HG03575 (cell line): ENCODE data around the gene PLPPR5.
"Not testable (repeated sequence)": the region's sequence is repeated elsewhere in the genome, so short reads cannot be mapped to it uniquely, and the experiment has no call there.

Experiments used
- ATAC-seq: cut with Tn5 transposase; IDR thresholded peaks from one replicate; pipeline ENCODE4 v1.9.1; 2021; ENCODE audit not compliant: unreplicated experiment, insufficient number of reproducible peaks, low FRiP score; ENCODE audit errors: extremely low read depth

PLPPR5 gene, protein sequence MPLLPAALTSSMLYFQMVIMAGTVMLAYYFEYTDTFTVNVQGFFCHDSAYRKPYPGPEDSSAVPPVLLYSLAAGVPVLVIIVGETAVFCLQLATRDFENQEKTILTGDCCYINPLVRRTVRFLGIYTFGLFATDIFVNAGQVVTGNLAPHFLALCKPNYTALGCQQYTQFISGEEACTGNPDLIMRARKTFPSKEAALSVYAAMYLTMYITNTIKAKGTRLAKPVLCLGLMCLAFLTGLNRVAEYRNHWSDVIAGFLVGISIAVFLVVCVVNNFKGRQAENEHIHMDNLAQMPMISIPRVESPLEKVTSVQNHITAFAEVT

DNA sequence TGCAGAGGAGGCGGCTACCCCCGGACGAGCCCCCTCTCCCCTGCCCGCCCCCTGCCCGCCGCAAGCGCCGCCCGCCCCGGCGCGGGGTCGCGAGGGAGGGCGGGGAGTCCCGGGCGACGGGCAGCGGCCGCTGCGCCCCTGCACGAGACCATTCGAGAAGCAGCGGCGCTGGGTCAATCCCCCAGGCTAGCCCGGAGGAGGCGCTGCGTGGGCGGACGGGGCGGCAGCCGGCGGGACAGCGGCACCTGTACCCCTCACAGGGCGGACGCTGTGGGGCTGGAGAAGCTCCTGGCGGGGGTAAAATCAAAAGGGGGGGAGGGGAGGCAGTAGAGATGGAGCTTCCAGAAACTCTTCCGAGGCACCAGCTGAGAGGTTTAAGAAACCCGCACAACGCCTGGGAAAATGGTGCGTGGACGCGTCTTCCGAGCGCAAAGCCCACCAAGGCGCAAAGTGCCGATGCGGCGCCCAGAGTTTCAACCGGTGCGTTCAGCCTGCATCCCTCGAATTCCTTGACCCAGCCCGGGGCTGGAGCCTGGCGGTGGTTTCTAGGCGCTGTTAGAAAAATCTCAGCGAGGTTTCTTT lies at the start of gene PLPPR5:
Gene PLPPR5 (minus strand): TSS at position 1 of the 582 bp plus-strand sequence. CDS start 190 bp downstream, outside the sequence.
- no peak for ATAC-seq

DNA sequence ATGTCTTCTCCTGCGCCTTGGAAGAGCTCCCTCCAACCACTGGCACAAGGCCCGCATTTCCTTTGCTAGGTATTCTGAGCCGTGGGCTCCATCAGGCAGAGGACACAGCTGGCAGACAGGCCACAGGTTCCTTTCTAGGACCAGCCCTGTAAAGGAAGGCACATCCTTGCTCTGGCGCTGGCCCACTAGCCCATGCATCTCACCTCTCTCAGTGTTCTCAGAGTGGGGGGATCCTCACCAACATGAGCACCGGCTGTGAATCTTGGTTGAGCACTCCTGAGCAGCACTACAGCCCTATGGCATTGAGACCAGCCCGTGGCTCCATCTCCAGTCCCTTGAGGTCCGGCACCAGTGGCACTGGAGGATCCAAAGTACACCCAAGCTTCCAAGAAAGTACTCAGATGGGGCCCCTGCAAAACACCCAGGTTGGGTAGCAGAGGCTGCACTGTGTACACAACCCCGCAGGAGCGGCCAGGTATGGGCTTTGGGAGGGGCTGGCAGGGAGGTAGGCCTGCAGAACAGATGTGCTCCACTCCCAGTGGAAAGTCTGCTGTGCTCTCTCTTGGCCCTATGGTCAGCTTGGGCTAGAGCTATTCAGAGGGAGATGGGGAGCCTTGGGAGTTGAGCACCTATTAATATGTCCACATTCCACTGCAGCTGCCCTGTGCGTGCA lies 47.1 kb upstream of the PLPPR5 start:
- ATAC-seq, result no peak

DNA sequence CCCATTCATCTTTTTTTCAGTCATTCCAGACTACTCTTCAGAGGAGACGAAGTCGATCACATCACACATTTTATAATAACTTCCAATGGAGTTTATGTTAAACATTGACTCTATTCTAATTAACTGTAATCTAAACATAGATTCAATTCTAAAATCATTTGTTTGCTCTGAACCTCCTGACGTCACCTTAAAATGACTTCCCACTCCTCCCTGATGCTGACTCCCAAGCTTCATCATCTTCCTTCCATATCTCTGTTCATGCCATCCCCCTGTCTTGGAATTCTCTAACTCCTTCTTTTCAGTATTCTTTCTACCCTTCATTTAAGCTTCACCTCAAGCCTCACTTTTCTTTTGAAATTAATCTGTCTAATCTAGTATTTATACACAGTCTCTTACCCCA lies 45.1 kb upstream of the PLPPR5 start:
- ATAC-seq, result no peak

DNA sequence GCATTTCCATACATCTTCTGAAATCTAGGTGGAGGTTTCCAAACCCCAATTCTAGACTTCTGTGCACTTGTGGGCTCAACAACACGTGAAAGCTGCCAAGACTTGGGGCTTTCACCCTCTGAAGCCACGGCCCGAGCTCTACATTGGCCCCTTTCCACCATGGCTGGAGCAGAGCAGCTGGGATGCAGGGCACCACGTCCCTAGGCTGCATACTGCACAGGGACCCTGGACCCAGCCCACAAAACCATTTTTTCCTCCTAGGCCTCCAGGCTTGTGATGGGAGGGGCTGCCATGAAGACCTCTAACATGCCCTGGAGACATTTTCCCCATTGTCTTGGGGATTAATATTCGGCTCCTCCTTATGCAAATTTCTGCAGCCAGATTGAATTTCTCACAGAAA lies 32.1 kb upstream of the PLPPR5 start:
- not testable (repeated sequence) for ATAC-seq

DNA sequence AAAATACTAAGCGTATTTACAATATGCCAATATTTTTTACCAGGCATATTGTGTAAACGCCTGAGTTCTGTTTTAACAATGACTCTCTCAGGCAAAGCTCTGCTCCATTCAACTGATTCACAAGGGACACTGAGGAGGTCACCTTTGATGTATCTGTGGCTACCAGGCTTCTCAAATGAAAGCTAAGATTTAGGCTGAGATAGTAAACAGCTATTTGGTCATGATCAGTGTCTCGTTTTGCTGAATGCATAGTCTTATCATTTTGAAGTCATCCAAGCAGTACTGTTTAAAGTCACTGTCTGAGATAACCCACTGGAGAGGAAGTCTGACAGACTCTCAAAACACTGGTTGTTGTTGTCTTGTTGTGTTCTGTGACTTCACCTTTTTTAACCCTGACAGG lies 13.7 kb upstream of the PLPPR5 start:
- no peak for ATAC-seq

DNA sequence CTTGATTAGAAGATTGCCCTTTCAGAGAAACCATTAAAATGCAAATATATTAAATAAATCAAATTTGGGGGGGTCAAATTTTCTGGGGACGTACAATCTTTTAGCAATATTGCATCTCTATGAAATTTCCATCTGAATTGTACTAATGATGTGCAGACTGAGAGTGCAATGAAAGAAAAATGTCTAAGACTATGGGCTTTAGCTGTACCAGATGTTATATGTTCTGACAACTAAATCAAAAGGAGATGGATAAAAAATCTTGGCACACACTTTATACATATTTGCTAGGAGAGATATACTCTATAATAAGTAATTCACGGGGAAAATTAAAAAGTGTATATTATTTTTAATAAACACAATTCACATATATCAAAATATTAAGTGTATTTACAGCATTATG lies 13.0 kb upstream of the PLPPR5 start:
- ATAC-seq, result no peak

DNA sequence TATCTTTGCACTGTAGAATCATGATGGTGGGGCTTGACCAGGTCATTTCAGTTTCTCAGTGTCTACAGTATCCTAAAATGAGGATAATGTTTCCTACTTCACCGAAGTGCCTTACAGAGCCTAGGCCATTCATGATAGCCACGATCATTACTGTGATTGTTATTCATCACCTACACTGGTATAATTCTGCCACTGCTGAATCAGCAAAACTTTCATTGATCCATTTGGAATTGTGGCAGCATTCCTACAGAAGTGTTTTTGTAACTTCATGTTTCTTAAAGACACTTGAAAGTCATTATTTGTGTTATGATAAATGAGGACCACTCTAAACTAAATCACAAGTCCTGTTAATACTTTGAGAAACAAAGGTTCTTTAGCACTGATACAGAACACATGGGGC lies 6.0 kb upstream of the PLPPR5 start:
- ATAC-seq, result no peak

DNA sequence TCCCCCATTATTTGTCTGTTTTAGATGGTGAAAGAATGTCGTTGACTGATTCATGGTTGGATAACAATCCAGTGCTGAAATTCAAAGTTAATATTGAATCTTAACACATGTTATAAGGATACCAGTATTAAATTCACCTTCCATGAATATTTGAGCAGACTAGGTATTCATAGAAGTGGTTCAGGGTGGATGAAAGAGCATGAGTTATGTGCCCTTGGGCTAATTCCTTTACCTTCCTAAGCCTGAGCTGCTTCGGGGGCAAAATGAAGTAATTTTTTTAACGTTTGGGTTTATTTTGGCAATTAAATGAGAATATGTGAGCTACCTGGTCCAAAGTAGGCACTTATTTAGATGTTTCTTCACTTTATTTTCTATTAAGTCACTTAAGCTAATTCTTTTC lies 2.7 kb upstream of the PLPPR5 start:
- ATAC-seq, result no peak

DNA sequence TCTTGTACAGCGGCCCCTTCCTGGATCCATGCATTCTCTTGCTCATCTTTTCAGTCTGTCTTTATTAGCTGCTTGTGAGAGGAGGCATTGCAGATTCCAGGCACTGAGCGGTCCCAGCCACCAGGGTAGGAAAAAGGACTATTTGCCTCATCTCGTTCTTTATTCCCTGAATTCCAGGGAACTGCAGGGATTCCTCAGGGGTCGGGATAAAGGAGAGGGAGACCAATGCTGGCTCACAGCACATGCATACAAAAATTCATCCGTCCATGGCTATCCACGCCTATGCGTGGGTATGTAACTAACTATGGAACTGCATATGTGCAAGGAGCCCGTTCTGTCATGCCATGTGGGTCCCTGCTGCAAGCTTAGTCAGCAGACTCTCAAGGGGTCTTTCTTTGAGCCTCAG lies 879 bp upstream of the PLPPR5 start:
- no peak for ATAC-seq

DNA sequence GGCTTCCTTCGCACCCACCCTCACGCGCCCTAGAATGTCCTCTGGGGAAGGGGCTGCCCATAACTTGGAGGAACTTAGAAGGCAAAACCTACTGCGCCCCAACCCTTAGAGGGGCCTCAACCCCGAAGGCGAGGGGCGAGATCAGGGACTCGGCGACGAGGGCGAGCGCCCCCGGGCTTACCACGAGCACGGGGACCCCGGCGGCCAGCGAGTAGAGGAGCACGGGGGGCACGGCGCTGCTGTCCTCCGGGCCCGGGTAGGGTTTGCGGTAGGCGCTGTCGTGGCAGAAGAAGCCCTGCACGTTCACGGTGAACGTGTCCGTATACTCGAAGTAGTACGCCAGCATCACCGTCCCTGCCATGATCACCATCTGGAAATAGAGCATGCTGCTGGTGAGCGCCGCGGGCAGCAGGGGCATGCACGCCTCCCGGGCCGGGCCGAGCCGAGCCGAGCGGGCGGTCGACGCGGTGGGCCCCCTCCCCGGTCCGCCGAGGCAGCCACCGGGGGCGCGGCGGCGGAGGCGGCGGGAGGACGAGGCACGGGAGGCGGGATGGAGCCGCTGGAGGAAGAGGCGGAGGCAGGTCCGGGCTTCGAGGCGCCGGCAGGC lies 304 bp downstream of the PLPPR5 start:
- no peak for ATAC-seq

DNA sequence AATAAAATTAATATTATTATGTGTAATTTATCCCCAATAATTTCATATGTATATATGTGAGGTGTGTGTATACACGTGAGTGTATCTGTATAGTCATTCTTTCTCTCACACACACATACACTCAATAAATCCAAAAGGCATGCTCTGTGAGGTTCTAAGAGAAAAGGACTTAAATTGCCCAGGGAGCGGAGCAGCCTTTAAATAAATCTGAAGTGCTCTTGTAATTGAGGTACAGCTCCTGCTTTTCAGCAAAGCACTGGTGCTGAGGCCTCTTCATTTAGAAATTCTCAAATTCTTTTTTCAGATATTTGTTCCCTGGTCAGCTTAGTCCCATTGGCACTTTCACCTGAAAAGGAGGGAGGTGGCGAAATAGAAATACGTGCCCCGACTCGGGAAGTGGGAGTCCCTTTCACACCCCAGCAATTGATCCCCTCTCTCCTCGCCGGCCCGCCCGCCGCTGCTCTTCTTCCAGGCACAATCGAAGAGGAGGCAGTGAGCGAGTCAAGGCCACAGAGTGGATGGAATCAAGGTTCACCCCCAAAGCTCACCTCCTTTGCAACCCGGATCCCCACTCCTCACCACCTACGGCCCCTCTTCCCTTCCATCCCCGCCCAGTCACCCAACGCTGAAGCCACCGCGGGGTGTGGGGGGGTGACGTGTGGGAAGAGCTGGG lies 944 bp downstream of the PLPPR5 start:
- ATAC-seq, result no peak

DNA sequence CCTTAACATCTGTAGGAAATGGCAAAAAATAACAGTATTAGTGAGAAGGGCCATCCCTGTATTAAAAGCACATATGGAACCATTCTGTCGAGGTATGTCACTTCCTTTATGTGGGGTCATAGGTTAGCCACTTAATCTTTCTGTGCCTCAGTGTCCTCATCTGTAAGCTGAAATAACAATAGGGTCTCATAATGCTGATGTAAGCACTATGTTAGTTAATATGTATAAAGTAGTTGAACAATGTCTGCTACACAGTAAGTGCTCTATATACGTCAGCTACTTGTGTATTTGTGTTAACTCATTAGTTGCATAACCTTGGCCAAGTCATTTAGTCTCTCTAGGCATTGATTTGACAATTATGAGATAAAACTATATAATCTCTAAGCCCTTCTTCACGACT lies 11.8 kb downstream of the PLPPR5 start:
- ATAC-seq, result no peak

DNA sequence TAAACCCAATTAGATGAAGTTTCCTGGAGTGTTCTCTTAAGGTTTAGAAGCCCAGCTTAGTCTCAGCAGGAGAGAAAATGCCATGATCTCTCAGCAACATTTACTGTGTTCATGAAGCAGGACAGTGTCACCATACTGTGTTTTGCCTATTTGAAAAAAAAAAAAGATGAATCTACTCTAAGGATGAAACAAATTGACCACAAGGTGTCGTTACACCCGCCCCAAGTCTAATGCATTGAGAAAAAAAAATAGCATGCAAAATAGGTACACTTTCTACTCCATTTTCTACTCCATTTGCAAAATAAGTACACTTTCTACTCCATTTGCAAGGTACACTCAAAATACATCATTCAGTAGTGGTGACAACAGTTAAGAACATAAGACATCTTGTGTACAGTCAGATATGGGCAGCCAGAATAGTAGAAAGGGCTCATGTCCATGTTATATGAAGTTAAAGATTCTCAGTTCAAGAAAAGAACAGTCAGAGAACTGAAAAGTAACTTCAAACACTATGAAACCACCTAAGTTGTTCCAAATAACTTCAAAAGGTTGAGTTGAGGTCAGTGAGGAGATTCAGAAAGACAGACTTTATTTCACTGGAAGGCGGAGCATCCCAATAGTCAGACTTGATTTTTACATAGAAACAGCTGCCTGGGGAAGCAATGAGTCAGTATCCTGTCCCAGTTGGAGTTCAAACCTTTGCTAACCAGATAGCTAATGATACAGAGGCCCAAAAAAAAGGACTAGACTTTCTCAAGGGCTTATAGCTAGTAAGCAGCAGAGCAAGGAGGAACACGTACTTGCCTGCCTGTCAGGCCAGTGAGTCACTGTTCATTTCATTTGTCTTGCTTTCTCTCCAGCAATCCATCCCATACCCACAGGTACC lies 13.3 kb downstream of the PLPPR5 start:
- ATAC-seq, result no peak

DNA sequence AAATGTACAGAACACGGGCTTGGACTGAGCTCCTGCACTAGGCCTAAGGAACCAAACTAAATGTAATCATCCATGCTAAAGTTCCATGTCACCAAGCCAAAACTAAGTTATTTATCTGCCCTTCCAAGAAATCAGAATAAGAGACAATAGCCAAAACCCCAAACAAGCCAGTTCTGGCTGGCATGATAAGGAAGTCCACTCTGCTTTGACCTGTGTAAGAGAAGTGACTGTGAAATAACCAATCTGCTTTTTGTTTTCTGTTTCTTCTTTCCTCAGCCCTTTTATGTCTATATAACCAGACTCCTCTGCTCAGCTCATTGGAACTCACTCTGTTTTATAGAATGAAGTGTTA lies 15.1 kb downstream of the PLPPR5 start:
- ATAC-seq, result no peak

DNA sequence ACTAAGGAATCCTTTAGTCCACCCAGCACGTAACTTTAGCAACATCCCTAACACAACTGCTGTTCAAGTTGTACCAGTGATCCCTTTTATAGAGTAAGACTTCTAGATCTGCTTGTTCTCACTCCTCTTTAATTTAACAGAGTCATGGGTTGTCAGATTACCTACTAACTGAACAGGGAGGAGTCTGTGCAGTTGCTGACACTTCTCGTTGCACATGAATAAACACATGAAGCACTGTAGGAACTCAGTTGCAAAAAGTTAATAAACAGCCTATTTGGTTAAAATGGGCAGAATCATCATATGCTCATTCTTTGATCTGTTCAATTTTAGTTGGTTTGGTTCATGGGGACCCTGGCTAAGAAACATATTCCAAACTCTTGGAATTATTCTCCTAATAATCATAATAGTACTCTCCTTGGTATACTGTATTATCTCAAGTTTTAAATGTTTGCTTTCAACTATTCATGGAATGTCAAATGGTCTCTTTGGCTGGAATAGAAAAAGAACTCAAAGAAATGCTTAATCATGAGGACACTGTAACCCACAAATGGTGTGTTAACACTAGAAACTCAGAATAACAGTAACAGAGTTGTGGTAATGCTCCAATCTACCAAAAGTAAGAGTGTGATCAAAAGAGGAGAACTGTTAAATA lies 15.6 kb downstream of the PLPPR5 start:
- ATAC-seq, result no peak

DNA sequence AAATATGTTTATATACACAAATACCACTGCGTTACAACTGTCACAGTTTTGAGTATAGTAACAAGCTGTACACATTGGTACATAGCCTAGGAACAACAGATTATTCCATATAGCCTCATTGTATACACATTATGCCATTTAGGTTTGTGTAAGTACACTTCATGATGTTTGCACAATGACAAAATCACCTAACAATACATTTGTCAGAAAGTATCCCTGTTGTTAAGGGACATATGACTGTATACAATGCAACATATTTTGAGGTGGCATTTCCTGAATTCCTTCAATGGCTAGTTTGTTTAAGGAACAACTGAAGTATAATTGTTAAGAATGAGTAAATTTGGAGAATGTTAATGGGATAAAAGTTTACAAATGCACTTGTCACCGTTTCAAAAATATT lies 19.0 kb downstream of the PLPPR5 start:
- no peak for ATAC-seq

DNA sequence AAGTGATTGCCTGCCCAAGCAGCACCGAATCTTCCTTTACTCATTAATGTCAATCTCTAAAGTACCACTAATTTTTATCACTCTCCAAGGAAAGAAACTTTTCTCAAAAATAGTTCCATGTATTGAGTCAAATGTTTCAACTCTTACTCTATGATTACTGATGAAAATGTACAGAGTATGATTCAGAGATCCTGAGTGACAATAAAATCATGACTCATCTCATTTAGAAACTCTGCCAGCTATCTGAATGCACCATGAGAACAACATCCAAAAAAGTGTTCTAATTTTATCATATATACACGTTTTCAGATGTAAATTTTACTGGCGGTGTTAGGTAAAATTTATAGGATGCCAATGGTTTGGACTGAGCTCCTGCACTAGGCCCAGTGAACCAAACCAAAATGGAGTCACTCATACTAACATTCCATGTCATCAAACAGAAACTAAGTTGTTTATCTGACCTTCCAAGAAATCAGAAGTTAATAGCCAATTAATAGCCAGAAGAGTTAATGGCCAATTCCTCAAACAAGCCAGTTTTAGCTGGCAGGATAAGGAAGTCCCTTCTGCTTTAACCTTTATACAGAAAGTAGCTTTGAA lies 22.6 kb downstream of the PLPPR5 start:
- no peak for ATAC-seq

DNA sequence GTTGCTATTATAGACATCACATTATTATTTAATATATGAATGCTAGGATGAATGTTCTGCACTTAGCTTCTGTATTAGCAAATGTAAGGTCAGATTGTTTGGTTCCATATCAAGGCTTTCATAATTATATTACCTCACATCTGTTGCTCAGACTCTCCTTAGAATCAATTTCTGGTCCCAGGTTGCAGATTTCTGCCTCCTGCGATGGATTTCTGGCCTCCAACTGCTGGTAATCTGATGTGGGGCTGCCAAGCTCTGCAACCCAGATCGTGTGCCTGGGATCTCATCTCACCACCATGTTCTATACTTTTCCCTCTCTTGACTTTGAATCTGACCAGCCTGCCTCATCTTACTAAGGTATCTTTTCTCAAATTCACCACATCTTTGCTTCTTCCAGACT lies 25.2 kb downstream of the PLPPR5 start:
- no peak for ATAC-seq
